Measurements from ENCODE around the gene COPG1. TPM values are rescaled to one million over a fixed set of nuclear protein-coding genes. Genes with fewer than 3 reads are reported as not detected.

Gene COPG1
- total and polyA plus RNA-seq, 2 experiments from 2014 or later, result 50.0 to 106 TPM

DNA sequence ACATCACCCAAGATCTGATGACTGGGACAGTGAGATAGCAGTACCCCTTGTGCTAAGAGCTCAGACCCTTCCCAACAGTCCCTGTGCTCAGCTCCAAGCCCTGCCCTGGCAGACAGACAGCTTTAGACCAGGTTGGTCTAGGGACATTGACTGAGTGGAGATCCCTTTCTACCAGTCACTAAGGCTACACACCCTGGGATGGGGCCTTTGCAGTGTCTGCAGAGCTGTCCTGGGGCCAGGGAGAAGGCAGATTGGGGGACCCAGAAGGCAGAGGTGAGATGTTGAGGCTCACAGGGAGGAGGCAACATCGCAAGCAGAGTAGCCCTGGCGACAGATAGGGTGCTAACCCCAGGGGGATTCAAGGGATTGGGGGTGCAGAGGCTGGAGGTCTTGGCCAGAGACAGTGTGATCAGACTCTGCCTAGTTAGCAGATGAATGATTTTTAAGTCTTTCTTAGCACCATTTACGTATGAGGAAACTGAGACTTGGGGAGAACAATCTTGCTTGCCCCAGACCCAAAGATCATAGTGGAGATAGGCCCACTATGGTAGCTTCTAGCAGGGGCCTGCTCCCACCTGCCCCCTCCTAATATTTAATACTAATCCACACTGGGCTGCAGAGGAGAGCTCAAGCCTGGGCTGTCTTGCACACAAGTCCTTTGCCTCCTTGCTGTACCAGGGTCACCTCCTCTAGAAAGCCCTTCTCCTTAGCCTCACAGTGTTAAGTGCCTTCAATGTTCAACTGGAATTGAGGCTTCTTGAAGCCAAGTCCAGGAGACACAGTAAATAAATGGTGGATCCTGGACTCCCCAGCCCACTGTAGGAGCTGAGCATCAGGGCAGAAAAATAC, 61.9 kb downstream of the COPG1 start:
- no peak overlapping the region for H3K4me2 ChIP-seq
- peaks cover 3% of the 10 kb centered on the region; the same call in 1 of the 2 replicates for H3K79me2 ChIP-seq (replicated peaks; ENCODE audit: insufficient read depth)
- no peak overlapping the region for H3K4me3 ChIP-seq
- no peaks in the 10 kb centered on the region for H3F3A ChIP-seq (replicated peaks; ENCODE audit: low read depth)
- ATAC-seq (no peak), DNase-seq (ENCODE audit: low spot score) (no peak)
- H3K4me1 ChIP-seq (ENCODE audit: insufficient read depth), result peaks cover 12% of the 10 kb centered on the region
- H3K9me3 Mint-ChIP-seq, result no peaks in the 10 kb centered on the region; the same call in 2 of the 3 replicates
- H4K20me1 ChIP-seq (replicated peaks; ENCODE audit: insufficient read depth), result no peaks in the 10 kb centered on the region
- peaks cover 19% of the 10 kb centered on the region for H3K27me3 Mint-ChIP-seq (ENCODE audit: insufficient read depth, low read depth, poor library complexity)
- no peak for TF ChIP-seq ZNF462 (CRISPR knock-in tag; IDR thresholded peaks at IDR 0.05)
- no peak for TF ChIP-seq ETS1 (IDR thresholded peaks at IDR 0.05)
- no peak for TF ChIP-seq CREB1 (CRISPR knock-in tag; IDR thresholded peaks at IDR 0.05; ENCODE audit: low read depth)
- TF ChIP-seq, protein P1, sequence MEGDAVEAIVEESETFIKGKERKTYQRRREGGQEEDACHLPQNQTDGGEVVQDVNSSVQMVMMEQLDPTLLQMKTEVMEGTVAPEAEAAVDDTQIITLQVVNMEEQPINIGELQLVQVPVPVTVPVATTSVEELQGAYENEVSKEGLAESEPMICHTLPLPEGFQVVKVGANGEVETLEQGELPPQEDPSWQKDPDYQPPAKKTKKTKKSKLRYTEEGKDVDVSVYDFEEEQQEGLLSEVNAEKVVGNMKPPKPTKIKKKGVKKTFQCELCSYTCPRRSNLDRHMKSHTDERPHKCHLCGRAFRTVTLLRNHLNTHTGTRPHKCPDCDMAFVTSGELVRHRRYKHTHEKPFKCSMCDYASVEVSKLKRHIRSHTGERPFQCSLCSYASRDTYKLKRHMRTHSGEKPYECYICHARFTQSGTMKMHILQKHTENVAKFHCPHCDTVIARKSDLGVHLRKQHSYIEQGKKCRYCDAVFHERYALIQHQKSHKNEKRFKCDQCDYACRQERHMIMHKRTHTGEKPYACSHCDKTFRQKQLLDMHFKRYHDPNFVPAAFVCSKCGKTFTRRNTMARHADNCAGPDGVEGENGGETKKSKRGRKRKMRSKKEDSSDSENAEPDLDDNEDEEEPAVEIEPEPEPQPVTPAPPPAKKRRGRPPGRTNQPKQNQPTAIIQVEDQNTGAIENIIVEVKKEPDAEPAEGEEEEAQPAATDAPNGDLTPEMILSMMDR (conservative IDR thresholded peaks at IDR 0.05; ENCODE audit: low read depth in 2 of 2), result no peak
- no peak for TF ChIP-seq NANOG (IDR thresholded peaks at IDR 0.05; ENCODE audit: borderline replicate concordance)
- TF ChIP-seq ZNF331 (CRISPR knock-in tag; IDR thresholded peaks at IDR 0.05; ENCODE audit: low read depth), result no peak
- no peak for TF ChIP-seq ZNF114 (CRISPR knock-in tag; IDR thresholded peaks at IDR 0.05)
- TF ChIP-seq EZH2 (IDR thresholded peaks at IDR 0.05; ENCODE audit: low read depth, unreplicated experiment), result no peak
- no peak for TF ChIP-seq POLR2AphosphoS5 (IDR thresholded peaks at IDR 0.05; ENCODE audit: low read depth)
- TF ChIP-seq, protein P2, sequence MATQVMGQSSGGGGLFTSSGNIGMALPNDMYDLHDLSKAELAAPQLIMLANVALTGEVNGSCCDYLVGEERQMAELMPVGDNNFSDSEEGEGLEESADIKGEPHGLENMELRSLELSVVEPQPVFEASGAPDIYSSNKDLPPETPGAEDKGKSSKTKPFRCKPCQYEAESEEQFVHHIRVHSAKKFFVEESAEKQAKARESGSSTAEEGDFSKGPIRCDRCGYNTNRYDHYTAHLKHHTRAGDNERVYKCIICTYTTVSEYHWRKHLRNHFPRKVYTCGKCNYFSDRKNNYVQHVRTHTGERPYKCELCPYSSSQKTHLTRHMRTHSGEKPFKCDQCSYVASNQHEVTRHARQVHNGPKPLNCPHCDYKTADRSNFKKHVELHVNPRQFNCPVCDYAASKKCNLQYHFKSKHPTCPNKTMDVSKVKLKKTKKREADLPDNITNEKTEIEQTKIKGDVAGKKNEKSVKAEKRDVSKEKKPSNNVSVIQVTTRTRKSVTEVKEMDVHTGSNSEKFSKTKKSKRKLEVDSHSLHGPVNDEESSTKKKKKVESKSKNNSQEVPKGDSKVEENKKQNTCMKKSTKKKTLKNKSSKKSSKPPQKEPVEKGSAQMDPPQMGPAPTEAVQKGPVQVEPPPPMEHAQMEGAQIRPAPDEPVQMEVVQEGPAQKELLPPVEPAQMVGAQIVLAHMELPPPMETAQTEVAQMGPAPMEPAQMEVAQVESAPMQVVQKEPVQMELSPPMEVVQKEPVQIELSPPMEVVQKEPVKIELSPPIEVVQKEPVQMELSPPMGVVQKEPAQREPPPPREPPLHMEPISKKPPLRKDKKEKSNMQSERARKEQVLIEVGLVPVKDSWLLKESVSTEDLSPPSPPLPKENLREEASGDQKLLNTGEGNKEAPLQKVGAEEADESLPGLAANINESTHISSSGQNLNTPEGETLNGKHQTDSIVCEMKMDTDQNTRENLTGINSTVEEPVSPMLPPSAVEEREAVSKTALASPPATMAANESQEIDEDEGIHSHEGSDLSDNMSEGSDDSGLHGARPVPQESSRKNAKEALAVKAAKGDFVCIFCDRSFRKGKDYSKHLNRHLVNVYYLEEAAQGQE (IDR thresholded peaks at IDR 0.05; ENCODE audit: unreplicated experiment), result no peak
- TF ChIP-seq JUNB (IDR thresholded peaks at IDR 0.05; ENCODE audit: unreplicated experiment), result no peak
- TF ChIP-seq STAT1 (IDR thresholded peaks at IDR 0.05; ENCODE audit: unreplicated experiment), result no peak
- TF ChIP-seq EZH2phosphoT487 (IDR thresholded peaks at IDR 0.05; ENCODE audit: unreplicated experiment), result no peak
- H3K36me3 Mint-ChIP-seq (ENCODE audit: low read depth), result no peaks in the 10 kb centered on the region; the same call in 2 of the 3 replicates
- no peaks in the 10 kb centered on the region for H3K36me3 ChIP-seq (ENCODE audit: insufficient read depth)
- no peaks in the 10 kb centered on the region for H3K9me2 ChIP-seq (ENCODE audit: insufficient read depth)
- H3K4me1 Mint-ChIP-seq, result peaks cover 12% of the 10 kb centered on the region
- H3K27me3 ChIP-seq (ENCODE audit: insufficient read depth), result no peaks in the 10 kb centered on the region
- H3K4me3 Mint-ChIP-seq, result no peak overlapping the region
- no peak overlapping the region for H3K27ac ChIP-seq (ENCODE audit: low read depth)
- H3K27ac Mint-ChIP-seq, result no peak overlapping the region
- H2AFZ ChIP-seq, result no peak overlapping the region
